PC-9 (cell line): ENCODE data around the gene PPP2R5A.

Source experiments
- EZH2 ChIP-seq: fragments of 200-600 bp; sonication (generic); IDR thresholded peaks from 2 replicates; pipeline ENCODE4 v1.8.0; 2017; ENCODE audit warnings: antibody characterized with exemption, low read depth
- TF ChIP-seq, protein P1 (sequence below): fragments of 200-600 bp; sonication (generic); conservative IDR thresholded peaks from 2 replicates; pipeline ENCODE4 v1.6.1; 2017; ENCODE audit warnings: mixed run types, antibody characterized with exemption, mild to moderate bottlenecking, moderate library complexity

DNA sequence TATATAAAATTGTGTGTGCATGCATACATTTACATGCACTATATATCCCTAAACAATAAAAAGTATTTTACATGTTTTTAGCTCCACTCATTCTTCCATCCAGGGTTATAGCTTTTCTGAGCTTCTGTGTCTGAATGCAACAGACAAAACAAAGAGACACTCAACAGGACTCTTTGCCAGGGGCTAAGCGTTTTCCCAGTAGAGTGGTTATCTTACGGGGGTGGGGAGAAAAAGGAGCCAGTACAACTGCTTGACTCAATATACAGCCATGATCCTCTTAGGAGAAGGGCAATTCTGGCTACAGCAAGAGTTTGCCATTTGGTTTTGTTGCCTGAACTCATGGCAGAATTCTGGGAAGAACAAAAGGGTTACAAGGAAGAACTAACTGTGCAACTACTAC, 14.6 kb upstream of the PPP2R5A start:
- TF ChIP-seq, protein P1, sequence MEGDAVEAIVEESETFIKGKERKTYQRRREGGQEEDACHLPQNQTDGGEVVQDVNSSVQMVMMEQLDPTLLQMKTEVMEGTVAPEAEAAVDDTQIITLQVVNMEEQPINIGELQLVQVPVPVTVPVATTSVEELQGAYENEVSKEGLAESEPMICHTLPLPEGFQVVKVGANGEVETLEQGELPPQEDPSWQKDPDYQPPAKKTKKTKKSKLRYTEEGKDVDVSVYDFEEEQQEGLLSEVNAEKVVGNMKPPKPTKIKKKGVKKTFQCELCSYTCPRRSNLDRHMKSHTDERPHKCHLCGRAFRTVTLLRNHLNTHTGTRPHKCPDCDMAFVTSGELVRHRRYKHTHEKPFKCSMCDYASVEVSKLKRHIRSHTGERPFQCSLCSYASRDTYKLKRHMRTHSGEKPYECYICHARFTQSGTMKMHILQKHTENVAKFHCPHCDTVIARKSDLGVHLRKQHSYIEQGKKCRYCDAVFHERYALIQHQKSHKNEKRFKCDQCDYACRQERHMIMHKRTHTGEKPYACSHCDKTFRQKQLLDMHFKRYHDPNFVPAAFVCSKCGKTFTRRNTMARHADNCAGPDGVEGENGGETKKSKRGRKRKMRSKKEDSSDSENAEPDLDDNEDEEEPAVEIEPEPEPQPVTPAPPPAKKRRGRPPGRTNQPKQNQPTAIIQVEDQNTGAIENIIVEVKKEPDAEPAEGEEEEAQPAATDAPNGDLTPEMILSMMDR, result no peak
- no peak for TF ChIP-seq EZH2
